Vein endothelial cell (primary cell): ENCODE results near the gene IBTK. TPM values are rescaled to one million over a fixed set of nuclear protein-coding genes. Genes with fewer than 3 reads are reported as not detected.

Experiments
- small RNA-seq: library from RNA; depleted of rRNA; stranded (forward); fragments of <200 nt; gene quantifications from one replicate; pipeline ENCODE3, GENCODE V24; 2012
- total RNA-seq: library from RNA; depleted of rRNA; stranded (reverse); fragments of >200 nt; gene quantifications from 2 replicates; pipeline ENCODE4 v1.2.3, GENCODE V29; 2012

The IBTK gene, protein sequence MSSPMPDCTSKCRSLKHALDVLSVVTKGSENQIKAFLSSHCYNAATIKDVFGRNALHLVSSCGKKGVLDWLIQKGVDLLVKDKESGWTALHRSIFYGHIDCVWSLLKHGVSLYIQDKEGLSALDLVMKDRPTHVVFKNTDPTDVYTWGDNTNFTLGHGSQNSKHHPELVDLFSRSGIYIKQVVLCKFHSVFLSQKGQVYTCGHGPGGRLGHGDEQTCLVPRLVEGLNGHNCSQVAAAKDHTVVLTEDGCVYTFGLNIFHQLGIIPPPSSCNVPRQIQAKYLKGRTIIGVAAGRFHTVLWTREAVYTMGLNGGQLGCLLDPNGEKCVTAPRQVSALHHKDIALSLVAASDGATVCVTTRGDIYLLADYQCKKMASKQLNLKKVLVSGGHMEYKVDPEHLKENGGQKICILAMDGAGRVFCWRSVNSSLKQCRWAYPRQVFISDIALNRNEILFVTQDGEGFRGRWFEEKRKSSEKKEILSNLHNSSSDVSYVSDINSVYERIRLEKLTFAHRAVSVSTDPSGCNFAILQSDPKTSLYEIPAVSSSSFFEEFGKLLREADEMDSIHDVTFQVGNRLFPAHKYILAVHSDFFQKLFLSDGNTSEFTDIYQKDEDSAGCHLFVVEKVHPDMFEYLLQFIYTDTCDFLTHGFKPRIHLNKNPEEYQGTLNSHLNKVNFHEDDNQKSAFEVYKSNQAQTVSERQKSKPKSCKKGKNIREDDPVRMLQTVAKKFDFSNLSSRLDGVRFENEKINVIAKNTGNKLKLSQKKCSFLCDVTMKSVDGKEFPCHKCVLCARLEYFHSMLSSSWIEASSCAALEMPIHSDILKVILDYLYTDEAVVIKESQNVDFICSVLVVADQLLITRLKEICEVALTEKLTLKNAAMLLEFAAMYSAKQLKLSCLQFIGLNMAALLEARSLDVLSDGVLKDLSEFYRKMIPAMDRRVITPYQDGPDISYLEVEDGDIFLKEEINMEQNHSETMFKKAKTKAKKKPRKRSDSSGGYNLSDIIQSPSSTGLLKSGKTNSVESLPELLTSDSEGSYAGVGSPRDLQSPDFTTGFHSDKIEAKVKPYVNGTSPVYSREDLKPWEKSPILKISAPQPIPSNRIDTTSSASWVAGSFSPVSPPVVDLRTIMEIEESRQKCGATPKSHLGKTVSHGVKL (N-terminal part only)
- total RNA-seq = 34.3 and 42.1 TPM in 2 replicates

DNA sequence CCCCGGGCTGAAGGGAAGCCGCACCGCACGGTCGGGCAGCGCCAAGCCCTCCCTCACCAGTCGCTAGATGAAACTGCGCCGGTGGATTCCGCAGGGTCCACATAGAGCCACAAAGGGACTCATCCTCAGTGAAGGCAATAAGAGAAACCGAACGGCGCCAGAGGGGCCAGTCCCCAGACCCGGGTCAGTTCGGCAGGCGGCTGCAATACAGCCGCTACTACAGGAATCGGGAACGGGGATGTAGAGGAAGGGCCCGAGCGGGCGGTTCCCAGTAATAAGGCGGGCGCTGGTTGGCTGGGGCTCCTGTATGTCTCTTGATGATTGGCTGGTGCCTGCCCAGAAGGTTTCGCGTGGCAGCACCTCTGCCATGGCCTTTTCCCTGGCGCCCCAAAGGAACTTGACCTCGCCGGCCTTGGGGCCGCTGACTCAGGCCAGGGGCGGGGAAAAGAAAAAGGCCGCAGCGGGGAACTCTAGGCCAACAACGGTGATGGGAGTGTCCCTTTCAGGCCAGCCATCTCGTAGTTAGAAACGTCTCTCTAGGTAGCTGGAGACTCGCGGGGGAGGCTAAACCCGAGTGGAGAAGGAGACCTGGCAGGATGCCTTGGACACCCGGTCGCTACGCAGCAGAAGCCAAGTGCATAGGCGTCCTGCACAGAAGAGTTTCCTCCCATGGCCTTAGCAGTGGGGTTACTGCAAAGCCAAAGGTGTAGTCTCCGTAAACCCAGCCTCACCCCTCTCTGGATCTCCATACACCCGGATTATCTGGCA lies at the start of gene IBTK:
TSS of gene IBTK (minus strand) at position 240 of the 768 bp plus-strand sequence. CDS start 7,258 bp downstream, outside the sequence.

Small RNA genes within 50 kb of the gene (small RNA-seq; reads per million reads assigned to genes)
- not detected for gene RNU6-130P

Other genes starting within 250 kb of the IBTK start
- gene TPBG, start 116.1 kb upstream of the IBTK start, total RNA-seq = 8.2 and 16.3 TPM in 2 replicates